ENCODE results near the gene DCDC1. TPM values are rescaled to one million over a fixed set of nuclear protein-coding genes. Genes with fewer than 3 reads are reported as not detected.

DCDC1 gene
- total and polyA plus RNA-seq, 4 experiments from 2014 or later = 0.14 to 0.29 (median 0.17) TPM; not detected in 1

DNA sequence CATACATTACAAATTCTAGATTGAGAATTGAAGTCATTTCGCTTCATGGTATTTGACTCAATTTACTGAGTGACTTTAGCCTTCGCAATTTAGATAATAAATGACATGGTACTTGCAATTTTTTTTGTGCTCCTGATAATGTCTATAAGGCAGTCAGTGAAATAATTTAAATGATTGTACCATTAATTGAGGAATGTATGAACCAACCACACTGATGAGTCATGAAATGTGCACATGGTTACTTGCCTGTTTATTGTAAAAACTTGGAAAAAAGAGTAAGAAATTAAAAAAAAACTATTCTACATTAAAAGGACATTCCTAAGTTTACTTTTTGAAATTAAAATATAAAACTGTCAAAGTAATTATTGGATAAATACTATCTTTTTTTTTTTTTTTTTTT is 43.4 kb upstream of the DCDC1 start:
- ChIA-PET CTCF (ENCODE audit: partially characterized antibody) (no interaction called here), POLR2A (ENCODE audit: partially characterized antibody) (no interaction called here)
- H3K9me3 ChIP-seq (ENCODE audit: control insufficient read depth in 1 of 2, low read length in 2 of 2) = no peaks in the 10 kb centered on the region
- intact Hi-C loops (cut with micrococcal nuclease) = no loop called here
- peaks cover 27 to 33% of the 10 kb centered on the region in 2 donors for H3K36me3 Mint-ChIP-seq
- H3K4me3 Mint-ChIP-seq = no peak overlapping the region
- no peaks in the 10 kb centered on the region for H3K27me3 ChIP-seq (ENCODE audit: insufficient read depth, low read length)
- no peaks in the 10 kb centered on the region for H3K4me1 ChIP-seq (ENCODE audit: insufficient read depth, low read length)
- peaks cover 0 to 3% (median under 1%) of the 10 kb centered on the region in 4 donors for H3K4me1 Mint-ChIP-seq
- no peak overlapping the region for H3K27ac ChIP-seq (ENCODE audit: low read depth, low read length)
- no peak for DNase-seq
- H3K4me3 ChIP-seq (ENCODE audit: low read length in 2 of 2) = no peak overlapping the region
- H3K36me3 ChIP-seq (ENCODE audit: insufficient read depth, low read length) = no peaks in the 10 kb centered on the region
- peaks cover 0 to 7% (median 0%) of the 10 kb centered on the region in 8 donors for H3K9me3 Mint-ChIP-seq
- no peak overlapping the region for H3K27ac Mint-ChIP-seq
- H3K27me3 Mint-ChIP-seq = no peaks in the 10 kb centered on the region

DNA sequence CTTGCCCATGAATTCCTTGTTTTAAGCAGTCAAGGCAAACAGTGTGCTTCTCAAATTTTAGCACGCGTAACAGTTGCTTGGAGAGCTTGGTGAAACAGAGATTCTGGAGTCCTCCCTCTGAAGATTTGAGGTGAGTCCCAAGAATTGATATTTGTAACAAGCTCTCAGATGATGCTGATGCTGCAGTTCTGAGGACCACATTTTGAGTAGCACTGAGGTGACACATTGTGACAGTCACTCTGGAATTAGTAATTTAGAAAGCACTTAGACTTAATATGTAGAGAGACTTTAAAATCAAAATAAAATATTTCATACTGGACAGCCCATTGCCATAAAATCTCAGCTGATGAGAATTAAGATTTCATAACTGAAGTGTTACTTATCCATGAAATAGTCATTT is 38.7 kb upstream of the DCDC1 start:
- ChIA-PET CTCF (ENCODE audit: partially characterized antibody) (no interaction called here), POLR2A (ENCODE audit: partially characterized antibody) (no interaction called here)
- Histone ChIP-seq H3K27me3 (ENCODE audit: insufficient read depth, low read length) (no peaks in the 10 kb centered on the region), H3K27ac (ENCODE audit: low read depth, low read length) (no peak overlapping the region), H3K4me3 (ENCODE audit: low read length in 2 of 2) (no peak overlapping the region), H3K4me1 (ENCODE audit: insufficient read depth, low read length) (no peaks in the 10 kb centered on the region), H3K36me3 (ENCODE audit: insufficient read depth, low read length) (no peaks in the 10 kb centered on the region), H3K9me3 (ENCODE audit: control insufficient read depth in 1 of 2, low read length in 2 of 2) (no peaks in the 10 kb centered on the region)
- Mint-ChIP-seq H3K9me3 (peaks cover 0 to 7% (median 0%) of the 10 kb centered on the region in 8 donors), H3K4me3 (no peak overlapping the region), H3K27me3 (no peaks in the 10 kb centered on the region), H3K27ac (no peak overlapping the region), H3K36me3 (peaks cover 16 to 34% of the 10 kb centered on the region in 2 donors), H3K4me1 (peaks cover 0 to 2% (median under 1%) of the 10 kb centered on the region in 4 donors)
- no peak for DNase-seq
- intact Hi-C loops (cut with micrococcal nuclease) = no loop called here

DNA sequence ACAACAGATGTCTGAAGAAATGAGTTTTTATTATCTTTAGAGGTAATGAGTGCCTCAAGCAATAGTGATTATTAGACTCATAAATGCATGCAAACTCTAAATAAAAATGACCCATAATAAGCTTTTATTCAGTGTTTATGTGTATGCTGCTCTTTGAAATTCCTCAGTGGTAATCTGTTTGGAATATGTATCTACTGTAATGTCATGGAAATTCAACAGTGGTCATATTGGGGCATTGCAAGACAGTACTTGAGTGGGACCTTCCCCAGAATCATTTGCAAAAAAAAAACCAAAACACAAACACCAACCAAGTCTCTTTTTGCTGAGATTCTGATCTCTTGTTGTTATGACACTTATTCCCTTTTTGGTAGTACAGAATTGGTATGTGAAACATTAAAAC is 35.1 kb upstream of the DCDC1 start:
- no peaks in the 10 kb centered on the region for H3K27me3 Mint-ChIP-seq
- H3K4me1 Mint-ChIP-seq = peaks cover 0 to 3% (median under 1%) of the 10 kb centered on the region in 4 donors
- Histone ChIP-seq H3K9me3 (ENCODE audit: control insufficient read depth in 1 of 2, low read length in 2 of 2) (no peaks in the 10 kb centered on the region), H3K27me3 (ENCODE audit: insufficient read depth, low read length) (no peaks in the 10 kb centered on the region), H3K27ac (ENCODE audit: low read depth, low read length) (no peak overlapping the region), H3K4me3 (ENCODE audit: low read length in 2 of 2) (no peak overlapping the region), H3K36me3 (ENCODE audit: insufficient read depth, low read length) (no peaks in the 10 kb centered on the region), H3K4me1 (ENCODE audit: insufficient read depth, low read length) (no peaks in the 10 kb centered on the region)
- intact Hi-C loops (cut with micrococcal nuclease) = no loop called here
- POLR2A ChIA-PET (ENCODE audit: partially characterized antibody) = no interaction called here
- H3K4me3 Mint-ChIP-seq = no peak overlapping the region
- no peak overlapping the region for H3K27ac Mint-ChIP-seq
- H3K9me3 Mint-ChIP-seq = no peaks in the 10 kb centered on the region
- CTCF ChIA-PET (ENCODE audit: partially characterized antibody) = no interaction called here
- DNase-seq = no peak
- H3K36me3 Mint-ChIP-seq = peaks cover 20 to 39% of the 10 kb centered on the region in 2 donors

DNA sequence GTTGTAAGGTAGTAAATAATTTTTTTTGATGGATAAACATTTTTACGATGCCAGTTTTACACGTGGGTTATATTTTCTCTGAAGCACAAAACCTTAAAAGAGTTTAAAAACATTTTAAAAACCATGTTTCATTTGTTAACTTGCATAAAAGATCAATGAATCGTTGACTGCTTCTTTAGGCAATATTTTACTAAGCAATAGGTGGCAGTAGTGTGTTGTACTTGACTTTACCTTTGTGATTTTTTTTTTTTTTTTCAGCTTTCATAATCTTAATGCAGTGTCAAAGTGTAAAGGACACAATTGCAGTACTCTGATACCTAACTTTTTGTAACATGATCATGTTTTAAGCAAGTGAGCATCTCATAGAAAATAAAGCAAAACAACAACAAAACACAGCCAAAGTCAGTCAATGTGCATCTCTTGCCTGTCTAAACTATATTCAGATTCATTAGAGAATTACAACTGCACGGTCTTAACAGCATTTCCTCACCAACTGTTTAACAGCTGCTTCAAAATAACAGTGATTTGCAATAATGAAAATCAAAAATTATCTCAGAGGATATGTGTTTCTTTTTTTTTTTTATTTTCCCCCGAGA is 27.8 kb upstream of the DCDC1 start:
- Mint-ChIP-seq H3K4me3 (no peak overlapping the region), H3K27me3 (no peaks in the 10 kb centered on the region), H3K4me1 (peaks cover 0 to 14% (median 4%) of the 10 kb centered on the region in 4 donors), H3K27ac (no peak overlapping the region), H3K9me3 (peaks cover 0 to 6% (median 0%) of the 10 kb centered on the region in 8 donors), H3K36me3 (peaks cover 20 to 27% of the 10 kb centered on the region in 2 donors)
- no peak overlapping the region for H3K27ac ChIP-seq (ENCODE audit: low read depth, low read length)
- H3K9me3 ChIP-seq (ENCODE audit: control insufficient read depth in 1 of 2, low read length in 2 of 2) = no peaks in the 10 kb centered on the region
- no peaks in the 10 kb centered on the region for H3K36me3 ChIP-seq (ENCODE audit: insufficient read depth, low read length)
- POLR2A ChIA-PET (ENCODE audit: partially characterized antibody) = no interaction called here
- intact Hi-C loops (cut with micrococcal nuclease) = loop anchor here (1.0 to 5.0 kb wide), 4 partner anchors 157 to 779 kb away; no protein-coding TSS in a partner anchor
- H3K4me1 ChIP-seq (ENCODE audit: insufficient read depth, low read length) = no peaks in the 10 kb centered on the region
- CTCF ChIA-PET (ENCODE audit: partially characterized antibody) = interaction anchor here (0.8 to 2.6 kb wide), 4 partner anchors 10 to 779 kb away, joined by 4 to 14 read pairs (median 8); no protein-coding TSS in a partner anchor
- H3K4me3 ChIP-seq (ENCODE audit: low read length in 2 of 2) = no peak overlapping the region
- no peaks in the 10 kb centered on the region for H3K27me3 ChIP-seq (ENCODE audit: insufficient read depth, low read length)
- DNase-seq = peak in 4 of 5 donors; percentile 11 to 26 (median 20)

DNA sequence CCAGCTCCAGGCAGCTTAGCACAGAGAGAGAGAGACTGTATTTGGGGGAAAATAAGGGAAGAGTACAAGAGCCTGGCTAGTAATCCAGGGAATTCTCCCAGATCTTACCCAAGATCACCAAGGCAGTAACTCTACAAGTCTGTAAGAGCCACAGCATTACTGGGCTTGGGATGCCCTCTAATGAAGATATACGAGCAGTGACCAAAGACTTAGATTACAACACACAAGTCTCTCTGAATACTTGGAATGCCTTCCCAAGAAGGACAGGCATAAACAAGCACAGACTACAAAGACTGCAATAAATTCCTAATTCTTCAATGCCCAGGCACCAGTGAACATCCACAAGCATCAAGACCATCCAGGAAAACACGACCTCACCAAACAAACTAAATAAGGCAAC is 17.8 kb upstream of the DCDC1 start:
- H3K36me3 ChIP-seq (ENCODE audit: insufficient read depth, low read length) = peaks cover 4% of the 10 kb centered on the region
- no peaks in the 10 kb centered on the region for H3K4me1 ChIP-seq (ENCODE audit: insufficient read depth, low read length)
- no peak overlapping the region for H3K4me3 ChIP-seq (ENCODE audit: low read length in 2 of 2)
- CTCF ChIA-PET (ENCODE audit: partially characterized antibody) = interaction anchor here (1.8 kb wide), 1 partner anchor 11 kb away, joined by 5 read pairs; no protein-coding TSS in a partner anchor
- intact Hi-C loops (cut with micrococcal nuclease) = no loop called here
- H3K27ac ChIP-seq (ENCODE audit: low read depth, low read length) = no peak overlapping the region
- Mint-ChIP-seq H3K4me3 (peak overlapping the region in 2 of 8 donors; percentile 2 to 29), H3K27me3 (no peaks in the 10 kb centered on the region), H3K27ac (no peak overlapping the region), H3K9me3 (peaks cover 0 to 2% (median 0%) of the 10 kb centered on the region in 8 donors), H3K4me1 (peaks cover 16 to 34% (median 21%) of the 10 kb centered on the region in 4 donors), H3K36me3 (peaks cover 4 to 33% of the 10 kb centered on the region in 2 donors)
- H3K9me3 ChIP-seq (ENCODE audit: control insufficient read depth in 1 of 2, low read length in 2 of 2) = no peaks in the 10 kb centered on the region
- no peak for DNase-seq
- POLR2A ChIA-PET (ENCODE audit: partially characterized antibody) = interaction anchor here (1.3 kb wide), 1 partner anchor 17 kb away, joined by 5 read pairs; the partner anchor contains the start of genes DCDC1 and DNAJC24
- H3K27me3 ChIP-seq (ENCODE audit: insufficient read depth, low read length) = no peaks in the 10 kb centered on the region

DNA sequence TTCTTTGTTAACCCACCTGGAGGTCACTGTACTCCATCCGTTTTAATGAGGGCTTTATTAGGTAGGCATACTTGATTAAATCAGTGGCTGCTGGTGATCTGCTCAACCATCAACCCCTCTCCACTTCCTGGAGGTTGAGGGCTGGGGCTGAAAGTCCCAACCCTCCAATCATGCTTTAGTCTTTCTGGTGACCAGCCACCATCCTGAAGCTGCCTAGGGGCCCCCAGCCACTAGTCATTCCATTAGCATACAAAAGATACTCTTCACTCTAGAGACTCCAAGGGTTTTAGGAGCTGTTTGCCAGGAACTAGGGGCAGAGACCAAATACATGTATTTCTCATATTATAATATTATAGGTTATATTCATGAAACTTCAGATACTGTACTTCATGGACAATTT is 13.6 kb upstream of the DCDC1 start:
- Histone ChIP-seq H3K27ac (ENCODE audit: low read depth, low read length) (no peak overlapping the region), H3K9me3 (ENCODE audit: control insufficient read depth in 1 of 2, low read length in 2 of 2) (no peaks in the 10 kb centered on the region), H3K4me1 (ENCODE audit: insufficient read depth, low read length) (no peaks in the 10 kb centered on the region), H3K36me3 (ENCODE audit: insufficient read depth, low read length) (peaks cover 4% of the 10 kb centered on the region), H3K27me3 (ENCODE audit: insufficient read depth, low read length) (no peaks in the 10 kb centered on the region), H3K4me3 (ENCODE audit: low read length in 2 of 2) (no peak overlapping the region)
- Mint-ChIP-seq H3K27me3 (no peaks in the 10 kb centered on the region), H3K4me1 (peaks cover 11 to 22% (median 15%) of the 10 kb centered on the region in 4 donors), H3K27ac (no peak overlapping the region), H3K36me3 (peaks cover 4 to 30% of the 10 kb centered on the region in 2 donors), H3K9me3 (no peaks in the 10 kb centered on the region), H3K4me3 (no peak overlapping the region)
- ChIA-PET CTCF (ENCODE audit: partially characterized antibody) (no interaction called here), POLR2A (ENCODE audit: partially characterized antibody) (no interaction called here)
- no peak for DNase-seq
- intact Hi-C loops (cut with micrococcal nuclease) = no loop called here

DNA sequence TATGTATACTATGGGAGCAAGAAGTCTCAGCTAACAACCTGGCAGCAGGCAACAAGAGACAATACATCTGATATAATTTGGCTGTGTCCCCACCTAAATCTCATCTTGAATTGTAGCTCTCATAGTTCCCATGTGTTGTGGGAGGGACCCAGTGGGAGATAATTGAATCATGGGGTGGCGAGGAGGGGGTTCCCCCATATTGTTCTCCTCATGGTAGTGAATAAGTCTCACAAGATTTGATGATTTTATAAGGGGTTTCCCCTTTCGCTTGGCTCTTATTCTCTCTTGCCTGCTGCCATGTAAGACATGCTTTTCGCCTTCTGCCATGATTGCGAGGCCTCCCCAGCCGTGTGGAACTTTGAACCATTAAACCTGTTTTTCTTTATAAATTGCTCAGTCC is 6.3 kb upstream of the DCDC1 start:
- Mint-ChIP-seq H3K4me3 (peak overlapping the region in 3 of 8 donors; percentile 1 to 51 (median 7)), H3K4me1 (peaks cover 23 to 34% (median 26%) of the 10 kb centered on the region in 4 donors), H3K27ac (peak overlapping the region in 1 of 7 donors; percentile 68), H3K36me3 (peaks cover 14 to 20% of the 10 kb centered on the region in 2 donors), H3K9me3 (no peaks in the 10 kb centered on the region), H3K27me3 (no peaks in the 10 kb centered on the region)
- no peaks in the 10 kb centered on the region for H3K27me3 ChIP-seq (ENCODE audit: insufficient read depth, low read length)
- no peak overlapping the region for H3K4me3 ChIP-seq (ENCODE audit: low read length in 2 of 2)
- H3K36me3 ChIP-seq (ENCODE audit: insufficient read depth, low read length) = no peaks in the 10 kb centered on the region
- ChIA-PET POLR2A (ENCODE audit: partially characterized antibody) (no interaction called here), CTCF (ENCODE audit: partially characterized antibody) (no interaction called here)
- intact Hi-C loops (cut with micrococcal nuclease) = no loop called here
- H3K9me3 ChIP-seq (ENCODE audit: control insufficient read depth in 1 of 2, low read length in 2 of 2) = no peaks in the 10 kb centered on the region
- DNase-seq = no peak
- no peak overlapping the region for H3K27ac ChIP-seq (ENCODE audit: low read depth, low read length)
- H3K4me1 ChIP-seq (ENCODE audit: insufficient read depth, low read length) = peaks cover 11% of the 10 kb centered on the region
